ENCODE data around the gene PPP3CA.

DNA sequence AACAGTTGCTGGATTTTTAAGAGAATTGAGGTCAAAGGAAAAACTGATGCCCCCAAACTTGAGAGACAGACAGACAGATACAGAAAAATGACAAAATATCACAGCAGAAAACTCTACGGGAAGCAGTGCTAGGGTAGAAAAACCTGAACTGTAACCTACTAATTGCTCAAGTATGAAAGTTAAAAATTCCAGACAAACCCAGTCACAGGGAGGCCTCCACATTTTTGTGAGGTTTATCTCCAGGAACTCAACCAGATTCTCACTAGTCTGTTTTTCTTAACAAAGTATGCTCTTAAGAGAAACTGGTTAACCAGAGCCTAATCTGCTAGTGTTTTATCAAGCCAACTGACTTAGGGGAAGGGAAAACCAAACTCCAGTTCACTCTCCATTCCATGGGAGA, 19.9 kb upstream of the PPP3CA start:
- TF ChIP-seq CTCF (IDR thresholded peaks at IDR 0.05): no peak
- TF ChIP-seq POLR2A (IDR thresholded peaks at IDR 0.05): no peak
- no peak for TF ChIP-seq POLR2AphosphoS5 (IDR thresholded peaks at IDR 0.05)
